AG09319 (cell line): Measurements from ENCODE around the gene GTF2E1.

Source experiments
- DNase-seq: peaks from one replicate; pipeline ENCODE4 v3.0.0-alpha.2; 2010; ENCODE audit warnings: low read depth; ENCODE audit errors: extremely low read depth
- CTCF ChIP-seq: IDR thresholded peaks from 2 replicates; pipeline ENCODE4 v1.5.1; 2011; ENCODE audit warnings: low read depth, mild to moderate bottlenecking, inconsistent platforms, low read length, moderate library complexity

GTF2E1 gene

GRCh38 chr3:120742849-120743365, 363 bp downstream of the GTF2E1 start:
- DNase-seq = no peak
- no peak; the same call in 1 of the 2 replicates for TF ChIP-seq CTCF

GRCh38 chr3:120743556-120744195, 1.1 kb downstream of the GTF2E1 start:
- DNase-seq = no peak

GRCh38 chr3:120745466-120745865, 2.9 kb downstream of the GTF2E1 start:
- no peak for DNase-seq
- TF ChIP-seq CTCF = no peak

More at GRCh38 chr3:120743556-120744195, 1.1 kb downstream of the GTF2E1 start:
- TF ChIP-seq CTCF = no peak

DNA sequence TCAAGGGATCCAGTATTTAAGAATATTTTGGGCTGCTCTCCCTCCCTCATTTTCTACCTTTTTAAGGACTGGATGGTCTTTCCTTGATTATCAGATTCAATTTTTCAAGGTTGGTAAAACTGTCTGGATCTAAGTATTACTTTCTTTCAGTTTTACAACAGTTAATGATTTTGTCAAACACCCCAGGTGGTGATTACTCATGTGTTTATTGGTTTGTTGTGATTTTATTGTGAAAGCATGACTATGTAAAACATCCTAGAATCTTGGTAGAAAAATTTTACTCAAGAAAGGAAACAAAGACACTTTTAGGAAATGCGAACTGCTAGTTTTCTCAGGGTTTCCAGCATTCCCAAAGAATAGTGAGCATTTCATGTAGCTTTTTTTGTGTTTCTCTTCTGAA, 7.3 kb downstream of the GTF2E1 start:
- no peak for TF ChIP-seq CTCF
- no peak for DNase-seq

- no peak for TF ChIP-seq CTCF
Measured at GRCh38 chr3:120752230-120752629, 9.7 kb downstream of the GTF2E1 start.

GRCh38 chr3:120752865-120753264, 10.3 kb downstream of the GTF2E1 start:
- DNase-seq = no peak
- no peak for TF ChIP-seq CTCF

More at GRCh38 chr3:120752230-120752629, 9.7 kb downstream of the GTF2E1 start:
- no peak for DNase-seq

DNA sequence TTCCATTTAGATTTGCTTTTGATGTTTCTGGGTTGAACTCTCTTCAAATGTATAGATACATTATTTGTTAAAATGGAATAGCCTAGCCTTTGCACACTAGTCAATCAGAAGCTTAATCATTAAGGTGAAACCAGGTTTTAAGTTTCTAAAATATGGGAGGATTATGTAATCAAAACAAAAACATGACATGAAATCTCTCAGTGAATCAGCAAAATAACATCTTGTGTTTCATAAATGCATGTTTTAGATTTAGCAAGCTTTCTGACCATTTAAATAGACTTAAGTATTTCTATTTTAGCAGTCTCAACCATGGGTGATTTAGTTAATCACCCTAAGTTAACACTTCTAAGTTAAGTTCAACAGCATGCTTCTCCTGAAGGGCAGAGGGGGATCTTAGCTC, 11.3 kb downstream of the GTF2E1 start:
- TF ChIP-seq CTCF = no peak
- no peak for DNase-seq
